ENCODE results near the gene MSMB. TPM values are rescaled to one million over a fixed set of nuclear protein-coding genes. Genes with fewer than 3 reads are reported as not detected.
A peak's percentile ranks its signal among the peaks of the same experiment; 100 is the strongest.

MSMB gene
- polyA plus RNA-seq, 1 donor: not detected

DNA sequence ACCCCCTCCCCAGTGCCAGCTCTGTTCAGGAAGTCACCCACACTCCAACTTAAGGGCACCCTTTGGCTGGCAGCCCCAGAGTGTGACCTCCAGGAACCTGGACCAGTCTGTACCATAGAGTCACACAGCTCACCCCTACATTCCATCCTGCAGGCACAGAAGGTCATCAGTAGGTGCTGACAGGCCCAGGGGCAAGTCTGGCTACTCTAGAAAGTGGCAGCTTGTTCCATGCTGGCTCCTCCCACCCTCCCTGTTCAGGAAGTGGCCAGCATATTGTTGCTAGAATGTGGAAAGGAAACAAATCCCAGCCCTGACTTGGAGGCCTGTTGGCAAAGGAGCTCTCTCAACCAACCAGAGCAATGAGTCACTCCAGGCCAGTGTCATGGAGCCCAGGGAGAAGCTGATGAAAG lies 12.5 kb downstream of the MSMB start:
- no peak for DNase-seq

DNA sequence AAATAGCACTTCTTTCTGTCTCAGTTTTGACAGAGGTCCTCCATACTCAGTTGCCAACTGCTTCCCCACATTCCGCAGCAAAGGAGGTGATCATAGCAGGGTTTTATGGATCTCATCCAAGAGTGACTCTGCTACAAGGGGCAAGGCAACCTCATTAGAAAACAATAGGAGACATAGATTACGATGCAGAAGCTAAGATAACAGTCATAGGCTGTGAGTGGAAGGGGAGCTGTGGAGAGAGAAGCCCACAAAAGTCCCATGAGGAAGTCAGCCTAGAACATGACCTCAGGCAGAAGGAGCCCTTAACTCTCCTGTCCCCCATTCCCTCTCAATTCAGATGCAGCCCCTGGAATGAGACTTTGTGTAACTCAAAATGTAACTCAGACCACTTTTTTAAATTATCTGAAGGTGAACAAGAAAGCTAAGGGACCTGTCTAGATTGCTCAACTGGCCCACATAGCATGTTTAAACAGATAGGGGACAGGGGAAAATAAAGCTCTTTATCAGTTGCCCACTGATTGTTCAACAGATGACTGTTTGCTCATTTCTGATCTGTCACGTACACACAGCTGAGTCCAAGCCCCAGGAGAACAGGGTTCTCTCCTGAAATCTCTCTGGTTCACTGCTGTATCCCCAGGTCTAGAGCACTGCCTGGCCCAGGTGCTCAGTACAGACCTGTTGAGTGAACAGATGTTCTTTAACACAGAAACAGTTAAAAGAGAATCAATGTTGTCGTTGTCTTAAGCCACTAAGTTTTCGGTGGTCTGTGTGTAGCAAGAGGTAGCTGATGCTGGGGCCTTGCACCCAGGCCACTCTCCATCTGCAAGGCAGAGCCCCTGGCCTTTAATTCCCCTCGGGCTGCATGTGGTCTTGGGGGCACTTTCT lies 14.2 kb downstream of the MSMB start:
- no peak for DNase-seq

DNA sequence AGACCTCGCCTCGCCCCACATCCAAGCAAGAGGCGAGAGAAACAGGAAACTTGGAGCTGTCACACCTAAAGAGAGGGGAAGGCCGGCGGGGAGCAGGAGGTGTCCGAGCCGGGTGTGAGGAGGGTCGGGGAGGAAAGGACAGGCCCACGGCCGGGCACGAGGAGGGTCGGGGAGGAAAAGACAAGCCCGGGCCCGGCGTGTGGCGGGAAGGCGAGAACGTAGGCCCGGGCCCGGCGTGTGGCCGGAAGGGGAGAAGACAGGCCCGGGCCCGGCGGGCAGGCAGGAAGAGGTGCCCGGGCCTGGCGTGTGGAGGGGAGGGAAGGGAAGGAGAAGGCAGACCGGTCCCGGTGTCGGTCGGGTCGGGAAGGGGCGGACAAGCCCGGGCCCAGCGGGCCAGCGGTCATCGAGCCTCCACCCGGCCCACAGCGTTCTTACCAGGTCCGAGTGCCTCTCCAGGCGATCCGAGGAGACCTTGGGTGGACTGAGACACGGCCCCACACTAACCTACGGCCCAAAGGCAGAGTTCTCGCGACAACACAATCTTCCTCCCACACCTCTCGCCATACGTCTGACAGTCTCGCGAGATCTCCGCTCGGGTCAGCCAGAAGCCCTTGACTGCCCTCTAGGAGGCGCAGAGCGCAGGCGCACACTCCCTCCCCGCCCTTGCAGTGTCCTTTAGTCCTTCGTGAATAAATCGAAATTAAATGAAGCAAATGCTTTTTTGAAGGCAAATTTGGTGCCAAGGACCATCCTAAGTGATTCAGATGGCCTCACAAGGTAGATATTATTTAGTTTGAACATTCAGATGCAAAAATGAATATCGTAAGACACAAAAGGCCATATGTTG lies 15.8 kb downstream of the MSMB start, which contains the start of gene NCOA4:
Gene NCOA4 (minus strand): TSS at position 533 of the 847 bp plus-strand sequence. CDS start 13,943 bp downstream, outside the sequence.
- peak; percentile 97 for DNase-seq

DNA sequence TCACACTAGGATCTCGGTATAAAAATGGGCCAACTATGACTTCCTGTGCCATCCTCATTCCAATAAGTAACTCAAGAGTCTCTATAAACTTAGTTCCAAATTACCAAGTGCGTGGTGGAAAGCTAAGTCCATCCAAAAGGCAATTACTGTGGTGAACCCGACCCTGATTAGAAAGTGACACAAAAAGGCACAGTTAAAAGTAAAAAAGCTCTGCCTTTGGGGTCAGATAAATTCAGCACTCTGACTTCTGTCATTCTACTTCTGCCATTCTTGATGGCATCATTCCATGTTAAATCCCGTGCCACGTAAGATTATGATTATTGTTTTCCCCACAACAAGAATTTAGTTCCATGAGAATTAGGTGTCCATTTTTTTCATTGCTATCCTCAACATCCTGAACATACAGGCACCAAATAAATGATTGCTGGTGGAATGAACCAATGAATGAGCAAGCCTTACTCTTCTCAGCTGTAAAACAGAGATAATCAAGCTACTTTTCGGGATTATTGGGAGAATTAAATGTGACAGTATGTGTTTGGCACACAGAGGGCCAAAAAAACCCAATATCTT lies 16.5 kb downstream of the MSMB start:
- DNase-seq: no peak

DNA sequence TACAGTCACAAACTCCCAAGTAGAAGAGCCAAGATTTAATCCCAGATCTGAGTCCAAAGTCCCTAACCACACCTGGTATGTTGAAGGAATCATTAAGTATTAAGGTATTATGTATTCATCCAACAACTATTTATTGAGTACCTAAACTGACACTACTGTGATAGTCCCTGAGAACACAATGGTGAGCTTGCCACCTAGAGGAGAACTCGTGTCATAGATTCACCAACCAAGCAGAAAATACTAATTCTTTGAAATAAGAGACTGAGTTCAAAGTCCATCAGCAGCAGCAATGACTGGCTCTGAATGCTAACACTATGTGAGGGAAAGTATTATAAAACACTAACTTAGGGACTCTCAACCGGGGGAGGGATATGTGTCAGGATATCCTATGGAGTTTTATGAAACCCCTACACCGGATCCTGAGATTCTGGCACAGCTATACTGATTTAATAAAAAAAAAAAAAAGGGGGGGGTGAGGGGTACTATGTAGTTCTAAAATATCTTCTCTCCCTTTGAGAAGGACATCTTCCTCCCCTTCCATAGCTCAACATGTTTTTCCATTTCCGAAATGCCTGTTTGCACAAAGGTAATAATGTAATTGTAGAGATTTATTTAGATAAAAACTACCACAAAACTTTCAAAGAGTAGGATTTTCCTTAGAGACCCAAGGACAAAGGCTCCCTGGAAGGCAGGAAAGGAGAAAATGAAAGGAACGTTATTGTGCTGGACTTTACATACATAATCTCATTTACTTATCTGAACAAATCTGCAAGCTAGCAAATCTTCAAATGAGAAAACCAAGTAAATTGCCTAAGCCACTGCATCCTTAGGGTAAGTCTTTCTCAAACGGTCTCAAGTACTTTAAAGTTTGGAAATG lies 17.2 kb downstream of the MSMB start:
- peak; percentile 53 for DNase-seq

DNA sequence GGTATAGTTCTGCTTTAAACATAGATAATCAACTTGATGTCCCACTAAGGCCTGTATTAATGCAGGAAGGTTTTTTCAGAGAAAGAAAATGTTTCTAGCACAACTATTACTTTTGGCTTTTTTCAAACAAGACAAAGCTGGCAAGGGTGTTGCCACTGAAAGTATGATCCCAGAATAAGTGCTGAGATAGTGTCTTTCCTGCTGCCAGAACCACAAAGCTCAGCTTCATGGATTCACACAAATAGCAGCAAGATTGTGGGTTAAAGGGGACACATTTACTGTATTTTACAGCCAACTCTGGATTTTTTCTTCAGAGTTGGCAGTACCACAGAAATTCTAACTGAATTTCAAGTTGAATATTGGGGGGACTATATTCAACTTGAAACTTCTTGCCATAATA lies 20.0 kb downstream of the MSMB start:
- no peak for DNase-seq

DNA sequence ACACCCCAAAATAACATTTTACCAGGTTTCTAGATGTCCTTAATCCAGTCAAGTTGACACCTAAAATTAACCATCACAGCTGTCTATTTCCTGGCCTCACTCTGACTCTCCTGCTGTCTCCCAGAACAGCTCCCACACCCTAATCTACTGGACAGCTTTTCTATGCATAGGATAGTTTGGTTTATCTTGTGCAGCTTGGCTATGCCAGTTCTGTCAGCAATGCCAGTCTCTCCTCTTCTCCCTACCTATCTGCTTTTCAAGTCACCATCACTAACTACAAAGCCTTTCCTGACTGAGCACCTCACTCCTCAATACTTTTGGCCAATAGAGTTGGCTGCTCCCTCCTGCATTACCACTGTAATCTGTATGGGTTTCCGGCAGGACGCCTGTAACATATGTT lies 20.7 kb downstream of the MSMB start:
- DNase-seq: no peak

DNA sequence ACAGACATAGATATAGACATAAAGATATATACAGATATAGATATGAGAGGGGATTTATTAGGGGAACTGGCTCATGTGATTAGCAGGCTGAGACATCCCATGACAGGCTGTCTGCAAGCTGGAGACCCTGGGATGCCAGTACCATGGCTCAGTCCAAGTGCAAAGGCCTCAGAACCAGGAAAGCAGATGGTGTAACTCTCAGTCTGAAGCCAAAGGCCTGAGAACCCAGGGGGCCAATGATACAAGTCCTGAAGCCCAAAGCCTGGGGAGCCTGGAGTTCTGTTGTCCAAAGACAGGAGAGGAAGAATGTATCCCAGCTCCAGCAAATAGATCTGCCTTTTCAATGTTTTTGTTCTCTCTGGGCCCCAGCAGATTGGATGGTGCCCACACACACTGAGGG lies 21.1 kb downstream of the MSMB start:
- no peak for DNase-seq

DNA sequence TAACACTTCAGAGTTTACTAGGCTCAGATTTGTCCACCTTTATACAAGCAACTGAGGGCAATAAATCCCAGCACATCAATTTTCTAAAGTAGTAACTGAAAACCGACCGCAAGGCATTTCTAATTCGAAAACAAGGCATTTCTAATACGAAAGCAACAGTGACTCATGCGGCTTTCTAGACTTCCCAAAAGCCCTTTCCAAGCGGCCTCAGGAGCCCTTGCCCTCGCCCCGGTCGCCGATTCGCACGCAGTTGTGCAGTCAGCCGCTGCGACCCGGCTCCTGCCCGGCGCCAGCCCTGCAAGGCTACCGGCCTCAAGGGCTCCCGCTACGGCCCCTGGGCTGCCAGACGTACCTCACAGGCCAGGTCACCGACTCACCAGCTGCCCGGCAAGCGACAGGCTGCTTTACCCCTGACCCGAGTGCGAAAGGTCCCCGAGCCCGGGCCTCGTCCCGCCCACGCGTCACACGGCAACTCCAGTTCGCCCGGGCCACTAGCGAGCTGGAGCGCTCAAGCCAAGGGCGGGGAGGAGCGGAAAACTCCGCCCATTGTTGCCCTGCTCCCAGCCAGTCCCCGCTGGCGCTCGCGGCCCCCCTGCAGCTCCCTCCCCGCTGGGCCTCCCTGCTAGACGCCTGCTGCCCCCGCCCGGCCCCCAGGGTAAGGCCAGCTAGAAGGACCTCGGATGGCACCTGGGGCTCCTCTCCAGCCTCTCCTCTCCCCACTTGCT lies 22.9 kb downstream of the MSMB start:
- DNase-seq: peak; percentile 75

DNA sequence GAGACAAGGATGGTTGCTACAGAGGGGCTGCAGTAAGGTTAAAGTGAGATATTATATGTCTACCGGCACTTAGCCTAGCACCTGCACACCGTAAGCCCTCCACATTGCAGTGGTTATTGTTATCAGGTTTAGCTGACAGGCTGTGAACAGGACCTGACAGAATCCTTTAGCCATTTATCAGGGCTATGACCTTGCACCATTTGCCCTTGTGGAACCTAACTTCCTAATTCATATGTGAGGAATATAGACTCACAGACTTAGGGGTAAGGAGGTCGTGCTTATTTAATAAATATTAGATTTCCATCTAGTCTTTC lies 25.8 kb downstream of the MSMB start:
- DNase-seq: no peak

DNA sequence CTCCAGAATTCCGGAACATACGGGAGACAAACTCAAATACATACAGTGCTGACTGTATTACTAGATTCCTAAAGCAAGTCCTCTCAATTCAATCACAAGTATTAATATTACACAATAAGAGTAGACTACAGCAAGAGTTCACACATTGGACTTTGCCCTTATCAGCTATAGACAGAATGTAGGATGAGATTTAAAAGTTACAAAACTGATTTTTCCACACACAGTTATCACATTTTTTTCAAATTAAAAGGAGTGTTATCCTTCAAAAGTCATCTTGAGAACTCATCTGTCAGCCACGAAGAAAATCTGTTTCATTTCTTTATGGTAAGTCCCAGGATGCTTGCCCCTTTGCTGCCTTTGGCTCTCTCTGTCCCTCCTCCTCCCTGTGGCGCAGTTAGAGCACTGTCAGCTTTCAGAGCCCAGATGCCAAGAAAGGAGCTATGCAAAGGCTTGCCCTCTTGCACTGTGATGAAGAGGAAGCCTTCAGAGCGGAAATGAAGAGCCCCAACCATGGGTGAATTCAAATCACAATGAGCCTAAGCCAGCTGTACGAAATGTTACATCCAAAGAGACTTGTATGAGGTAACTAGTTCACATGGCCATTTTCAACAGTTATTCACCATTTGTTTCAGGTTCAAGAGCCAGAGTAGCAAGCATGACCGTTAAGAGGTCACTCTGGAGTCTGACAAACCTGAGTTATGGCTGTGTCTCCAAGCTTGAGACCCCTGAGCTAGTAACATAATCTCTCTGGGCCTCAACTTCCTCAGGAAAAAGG lies 26.3 kb downstream of the MSMB start:
- DNase-seq: no peak

DNA sequence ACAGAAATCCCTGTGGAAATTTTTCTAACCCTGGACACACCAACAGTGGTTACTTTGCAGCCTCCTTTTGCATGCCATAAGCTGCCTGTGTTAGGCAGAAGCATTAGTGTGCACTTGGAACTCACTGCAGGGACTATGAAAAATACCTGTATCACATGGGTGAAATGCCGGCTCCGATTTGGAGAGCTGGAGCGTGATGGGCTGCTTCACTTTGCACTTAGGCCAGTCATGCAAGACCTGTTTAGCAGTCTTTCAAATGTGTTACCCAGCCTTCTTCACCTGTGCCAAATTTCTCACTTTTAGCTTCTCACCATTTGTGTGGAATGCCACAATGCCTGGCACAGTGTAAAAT lies 26.9 kb downstream of the MSMB start:
- no peak for DNase-seq

DNA sequence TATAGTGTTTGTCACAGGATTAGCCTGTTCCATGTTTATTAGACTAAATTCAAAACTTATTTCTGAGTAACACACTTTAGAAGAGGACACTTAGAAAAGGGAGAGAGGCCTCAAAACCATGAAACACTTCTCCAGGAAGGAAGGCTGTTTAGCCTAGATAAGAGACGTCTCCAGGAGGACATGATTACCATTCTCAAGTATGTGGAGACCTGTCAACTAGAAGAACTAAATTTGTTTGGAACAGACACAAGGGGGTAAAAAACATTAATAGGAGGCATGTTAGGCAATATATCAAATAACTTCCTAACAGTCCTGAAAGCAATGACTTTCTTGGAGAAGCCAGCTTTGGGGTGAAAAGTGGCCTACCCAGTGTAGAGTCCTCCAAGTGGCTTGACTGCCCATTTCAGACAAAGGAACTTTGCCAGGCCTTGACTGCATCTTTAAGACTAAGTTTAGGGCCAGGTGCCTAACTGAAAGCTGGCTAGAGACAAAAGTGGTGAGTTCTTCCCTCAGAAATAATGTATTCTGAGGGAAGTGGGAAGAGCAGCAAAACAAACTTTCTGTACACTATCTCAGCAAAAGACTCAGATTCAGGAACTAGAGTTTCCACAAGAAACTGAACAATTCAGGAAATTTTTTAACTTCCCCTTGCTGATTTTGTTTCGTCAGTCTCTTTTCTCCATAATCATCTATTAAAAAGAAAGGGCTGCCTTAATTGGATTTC lies 27.5 kb downstream of the MSMB start:
- DNase-seq: no peak

DNA sequence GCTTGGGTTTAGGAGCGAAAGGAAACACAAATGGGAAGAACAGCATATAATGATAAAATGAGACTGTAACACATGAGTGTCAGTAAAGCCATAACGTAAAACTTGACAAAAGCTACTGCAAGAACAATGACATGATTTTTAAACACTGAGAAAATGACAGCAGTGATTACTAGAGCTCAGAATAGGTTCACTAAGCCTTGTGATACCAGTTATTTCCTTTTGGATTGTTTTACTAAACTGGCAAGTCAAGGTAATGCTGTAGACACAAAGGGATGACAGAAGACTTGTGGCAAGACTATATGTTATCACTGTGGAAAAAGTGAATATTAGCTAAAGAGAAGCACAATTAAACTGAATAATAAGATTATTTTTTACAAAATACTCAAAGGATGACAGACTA lies 28.3 kb downstream of the MSMB start:
- DNase-seq: no peak

DNA sequence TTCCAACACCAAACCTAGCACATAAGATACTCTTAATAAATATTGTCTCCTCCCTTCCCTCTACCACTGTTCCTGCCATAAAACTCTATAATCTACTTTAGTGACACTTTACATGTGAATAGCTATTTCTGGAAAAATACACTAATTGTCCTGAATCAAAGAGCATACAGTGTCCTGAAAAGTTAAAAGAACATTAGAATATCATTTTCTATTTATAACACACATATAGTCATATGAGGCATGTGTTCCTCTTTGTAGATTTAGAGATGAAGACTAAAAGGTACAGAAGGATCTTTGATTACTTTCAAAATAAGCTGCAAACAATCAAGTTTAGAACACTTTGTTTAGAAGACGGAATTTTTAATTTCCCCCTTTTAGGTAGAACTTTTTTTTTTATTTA lies 29.3 kb downstream of the MSMB start:
- no peak for DNase-seq

DNA sequence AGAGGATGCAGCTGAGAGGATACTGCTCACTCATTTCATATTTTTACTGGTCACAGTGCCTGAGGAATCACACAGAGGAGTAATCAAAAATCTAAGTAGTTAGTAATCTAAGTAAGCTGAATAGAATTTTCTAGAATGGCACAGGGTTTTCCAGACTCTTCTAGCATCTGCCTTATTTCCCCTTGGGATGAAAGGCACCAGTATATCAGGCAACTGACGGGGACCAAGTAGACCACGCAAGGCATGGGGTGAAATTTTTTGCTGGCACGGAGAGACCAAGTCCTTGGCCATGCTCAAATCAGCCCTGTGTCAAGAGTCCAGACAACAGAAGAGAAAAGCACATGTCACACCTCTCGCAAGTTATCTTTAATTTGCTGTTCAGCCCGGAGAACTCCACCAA lies 29.9 kb downstream of the MSMB start:
- no peak for DNase-seq

DNA sequence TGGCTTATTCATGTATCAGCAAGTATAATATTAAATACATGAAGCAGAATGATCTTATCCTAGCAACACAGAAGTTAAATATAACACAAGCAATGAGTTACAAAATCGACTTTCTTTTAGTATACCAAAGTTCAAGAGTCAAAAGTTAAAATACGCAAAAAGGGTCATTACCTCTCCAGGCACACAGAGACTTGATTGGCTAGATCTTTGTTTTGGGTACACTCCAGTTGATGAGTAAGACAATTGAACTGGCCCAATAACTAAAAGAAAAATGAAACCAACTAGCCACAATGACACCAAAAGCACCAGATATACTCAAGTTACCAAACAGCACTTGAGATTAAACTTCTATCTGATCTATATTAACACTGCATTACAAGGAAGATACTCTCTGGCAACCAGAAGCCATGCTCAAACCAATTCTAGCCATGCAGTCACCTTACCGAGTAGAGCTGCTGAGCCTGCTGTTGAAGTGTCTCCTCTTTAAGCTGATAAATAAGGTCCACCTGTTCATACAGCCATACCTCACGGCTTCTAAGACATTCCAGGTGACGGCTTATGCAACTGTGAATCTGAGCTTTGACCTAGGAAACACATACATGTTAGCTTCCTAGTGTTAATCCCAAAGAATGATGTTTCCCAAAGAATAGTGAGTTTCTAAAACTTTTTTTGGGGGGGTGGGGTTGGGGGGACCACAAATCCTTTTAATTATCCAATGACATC lies 31.2 kb downstream of the MSMB start:
- no peak for DNase-seq

DNA sequence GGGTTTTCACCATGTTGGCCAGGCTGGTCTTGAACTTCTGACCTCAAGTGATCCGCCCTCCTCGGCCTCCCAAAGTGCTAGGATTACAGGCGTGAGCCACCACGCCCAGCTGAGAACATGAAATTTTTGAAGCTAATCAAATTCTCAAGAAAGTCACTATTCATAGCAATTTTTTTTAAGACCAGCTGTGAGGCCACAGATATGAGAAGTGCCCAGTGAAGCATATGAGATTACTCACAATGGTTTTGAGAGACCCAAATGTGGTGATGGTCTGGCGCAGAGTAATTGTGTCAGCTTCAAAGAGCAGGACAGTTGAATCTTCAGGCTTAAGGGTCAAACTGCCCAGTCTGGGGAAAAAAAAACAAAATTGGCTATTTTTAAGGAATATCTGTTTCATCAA lies 31.9 kb downstream of the MSMB start:
- no peak for DNase-seq

DNA sequence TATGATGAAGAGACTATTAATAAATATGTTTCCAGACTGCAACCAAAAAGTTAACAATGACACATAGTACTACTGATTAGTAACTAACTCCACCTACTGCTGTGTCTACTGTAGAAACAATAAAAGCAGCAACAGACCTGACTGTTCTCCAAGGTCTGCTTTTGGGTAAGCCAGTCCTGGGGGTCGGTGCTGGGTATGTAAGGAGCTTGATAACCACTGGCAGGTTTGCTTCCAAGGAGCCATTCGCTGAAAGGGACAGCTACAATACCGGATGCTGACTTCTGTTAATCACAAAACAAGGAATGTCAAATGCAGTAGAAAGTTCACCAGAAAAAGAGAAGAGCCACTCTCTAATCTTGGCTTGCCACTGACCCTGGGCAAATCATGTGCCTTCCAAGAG lies 33.3 kb downstream of the MSMB start:
- DNase-seq: no peak
